CD4-positive, alpha-beta T cell (primary cell): ENCODE results near the gene GTF2A1L. TPM values are rescaled to one million over a fixed set of nuclear protein-coding genes. Genes with fewer than 3 reads are reported as not detected.

Source experiments
- ATAC-seq: fragments of 200-7000 bp; cut with Tn5 transposase; one replicate; pipeline ENCODE4 v1.10.0; 2022; ENCODE audit warnings: mild to moderate bottlenecking; ENCODE audit not compliant: poor library complexity
- CTCF ChIA-PET: fragments of 350-600 bp; sonication (Branson Sonifier 250); formaldehyde crosslinking; loops from one replicate; lab custom pipeline; 2021; ENCODE audit warnings: antibody characterized with exemption, inconsistent platforms; lab: Charles Lee
- POLR2A ChIA-PET: fragments of 350-600 bp; sonication (Branson Sonifier 250); formaldehyde crosslinking; loops from one replicate; lab custom pipeline; 2021; ENCODE audit warnings: antibody characterized with exemption, inconsistent platforms; lab: Charles Lee
- DNase-seq, 14 experiments: peaks; one replicate each; pipeline ENCODE4 v3.0.0-alpha.2; 2013 to 2020; ENCODE audit warnings: mixed read lengths in 2 of 14
- H3K27ac ChIP-seq, 2 donors: one replicate each; pipeline versions ENCODE4 v1.5.1 to v1.7.0; 2013; ENCODE audit warnings: low read length in 2 of 2, low read depth in 1 of 2, mild to moderate bottlenecking in 1 of 2
- H3K27me3 ChIP-seq, 2 experiments: 1 replicate in 1 of 2; 2 replicates in 1 of 2; pipeline versions ENCODE4 v1.6.1 to v1.7.0; 2013; ENCODE audit warnings: low read length in 2 of 2, control low read depth in 1 of 2, mild to moderate bottlenecking in 1 of 2, moderate library complexity in 1 of 2; ENCODE audit not compliant: insufficient read depth in 2 of 2, control insufficient read depth in 1 of 2
- H3K36me3 ChIP-seq: one replicate; pipeline ENCODE4 v1.6.1; 2013; ENCODE audit warnings: low read length, control low read depth; ENCODE audit not compliant: insufficient read depth
- H3K4me1 ChIP-seq: one replicate; pipeline ENCODE4 v1.6.1; 2013; ENCODE audit warnings: low read length, control low read depth; ENCODE audit not compliant: insufficient read depth
- H3K4me3 ChIP-seq: one replicate; pipeline ENCODE4 v1.5.1; 2013; ENCODE audit warnings: mild to moderate bottlenecking, low read length, moderate library complexity
- H3K9me3 ChIP-seq, 2 experiments: 1 replicate in 1 of 2; 2 replicates in 1 of 2; pipeline versions ENCODE4 v1.6.1 to v1.7.0; 2013; ENCODE audit warnings: low read length in 2 of 2, mild to moderate bottlenecking in 2 of 2, control low read depth in 1 of 2, moderate library complexity in 1 of 2; ENCODE audit not compliant: control insufficient read depth in 1 of 2, insufficient read depth in 1 of 2
- H3K27ac Mint-ChIP-seq: one replicate; pipeline ENCODE4 v1.8.0; 2020; ENCODE audit warnings: mixed read lengths
- H3K27me3 Mint-ChIP-seq: one replicate; pipeline ENCODE4 v1.8.0; 2021; ENCODE audit warnings: mixed read lengths
- H3K36me3 Mint-ChIP-seq: one replicate; pipeline ENCODE4 v1.8.0; 2021; ENCODE audit warnings: low read depth, mixed read lengths
- H3K4me1 Mint-ChIP-seq: one replicate; pipeline ENCODE4 v1.8.0; 2021; ENCODE audit warnings: low read depth, mixed read lengths
- H3K4me3 Mint-ChIP-seq: one replicate; pipeline ENCODE4 v1.8.0; 2020; ENCODE audit warnings: mild to moderate bottlenecking, mixed read lengths
- H3K9me3 Mint-ChIP-seq: one replicate; pipeline ENCODE4 v1.8.0; 2020; ENCODE audit warnings: mixed read lengths
- intact Hi-C, 2 experiments: fragments of 100-400 bp; cut with DNase I in 1 of 2; cut with micrococcal nuclease in 1 of 2; formaldehyde crosslinking; loops; one replicate each; pipeline versions ENCODE4 v1.15.1 to v1.9.0; 2023 to 2025; cut with DNase I, micrococcal nuclease
- total RNA-seq, 174 experiments: library from RNA in 2 of 174; stranded (reverse) in 2 of 174; gene quantifications; one replicate each; pipeline ENCODE4 v1.2.3 and lab custom pipeline; 2021 to 2026
- TF ChIP-seq, protein P1 (sequence below): fragments of 200-600 bp; IDR thresholded peaks from one replicate; pipeline ENCODE4 v1.8.0; 2022; ENCODE audit warnings: antibody characterized with exemption, mild to moderate bottlenecking

The GTF2A1L gene
- total RNA-seq, 2 experiments from 2014 or later: not detected

- H3K4me1 ChIP-seq: no peaks in the 10 kb centered on the region
- Mint-ChIP-seq H3K27me3 (peaks cover 24% of the 10 kb centered on the region), H3K27ac (no peak overlapping the region), H3K9me3 (no peaks in the 10 kb centered on the region), H3K36me3 (no peaks in the 10 kb centered on the region), H3K4me3 (no peak overlapping the region), H3K4me1 (no peaks in the 10 kb centered on the region)
- no peak overlapping the region for H3K27ac ChIP-seq
- ChIA-PET CTCF (no interaction called here), POLR2A (no interaction called here)
- intact Hi-C loops: no loop called here
- no peaks in the 10 kb centered on the region for H3K9me3 ChIP-seq
- TF ChIP-seq, protein P1, sequence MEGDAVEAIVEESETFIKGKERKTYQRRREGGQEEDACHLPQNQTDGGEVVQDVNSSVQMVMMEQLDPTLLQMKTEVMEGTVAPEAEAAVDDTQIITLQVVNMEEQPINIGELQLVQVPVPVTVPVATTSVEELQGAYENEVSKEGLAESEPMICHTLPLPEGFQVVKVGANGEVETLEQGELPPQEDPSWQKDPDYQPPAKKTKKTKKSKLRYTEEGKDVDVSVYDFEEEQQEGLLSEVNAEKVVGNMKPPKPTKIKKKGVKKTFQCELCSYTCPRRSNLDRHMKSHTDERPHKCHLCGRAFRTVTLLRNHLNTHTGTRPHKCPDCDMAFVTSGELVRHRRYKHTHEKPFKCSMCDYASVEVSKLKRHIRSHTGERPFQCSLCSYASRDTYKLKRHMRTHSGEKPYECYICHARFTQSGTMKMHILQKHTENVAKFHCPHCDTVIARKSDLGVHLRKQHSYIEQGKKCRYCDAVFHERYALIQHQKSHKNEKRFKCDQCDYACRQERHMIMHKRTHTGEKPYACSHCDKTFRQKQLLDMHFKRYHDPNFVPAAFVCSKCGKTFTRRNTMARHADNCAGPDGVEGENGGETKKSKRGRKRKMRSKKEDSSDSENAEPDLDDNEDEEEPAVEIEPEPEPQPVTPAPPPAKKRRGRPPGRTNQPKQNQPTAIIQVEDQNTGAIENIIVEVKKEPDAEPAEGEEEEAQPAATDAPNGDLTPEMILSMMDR: no peak
- DNase-seq: no peak
- ATAC-seq: no peak
- H3K36me3 ChIP-seq: no peaks in the 10 kb centered on the region
- H3K4me3 ChIP-seq: no peak overlapping the region
- no peaks in the 10 kb centered on the region for H3K27me3 ChIP-seq
These were observed 109.9 kb downstream of the GTF2A1L start for GRCh38 chr2:48727560-48727959.

GRCh38 chr2:48728295-48728694 lies 110.6 kb downstream of the GTF2A1L start:
- no peak overlapping the region for H3K27ac ChIP-seq
- CTCF ChIA-PET: no interaction called here
- H3K4me1 ChIP-seq: no peaks in the 10 kb centered on the region

GRCh38 chr2:48728840-48729239 lies 111.2 kb downstream of the GTF2A1L start:
- ATAC-seq (no peak), DNase-seq (no peak)
- no peaks in the 10 kb centered on the region for H3K27me3 ChIP-seq
- intact Hi-C loops: no loop called here
- Mint-ChIP-seq H3K9me3 (no peaks in the 10 kb centered on the region), H3K27ac (no peak overlapping the region), H3K36me3 (no peaks in the 10 kb centered on the region), H3K4me1 (no peaks in the 10 kb centered on the region), H3K4me3 (no peak overlapping the region), H3K27me3 (peaks cover 24% of the 10 kb centered on the region)
- H3K4me1 ChIP-seq: no peaks in the 10 kb centered on the region
- H3K9me3 ChIP-seq: no peaks in the 10 kb centered on the region
- H3K36me3 ChIP-seq: no peaks in the 10 kb centered on the region
- CTCF ChIA-PET: no interaction called here
- no peak overlapping the region for H3K27ac ChIP-seq
- TF ChIP-seq, protein P1: no peak
- no peak overlapping the region for H3K4me3 ChIP-seq
- POLR2A ChIA-PET: no interaction called here

More at GRCh38 chr2:48728295-48728694, 110.6 kb downstream of the GTF2A1L start:
- H3K9me3 ChIP-seq: no peaks in the 10 kb centered on the region
- H3K27me3 Mint-ChIP-seq: peaks cover 24% of the 10 kb centered on the region
- DNase-seq: no peak
- no peaks in the 10 kb centered on the region for H3K36me3 Mint-ChIP-seq
- ATAC-seq: no peak
- H3K27me3 ChIP-seq: no peaks in the 10 kb centered on the region
- no peaks in the 10 kb centered on the region for H3K36me3 ChIP-seq
- H3K9me3 Mint-ChIP-seq: no peaks in the 10 kb centered on the region
- no peak overlapping the region for H3K4me3 ChIP-seq
- POLR2A ChIA-PET: no interaction called here
- no peak overlapping the region for H3K27ac Mint-ChIP-seq
- no peak overlapping the region for H3K4me3 Mint-ChIP-seq
- H3K4me1 Mint-ChIP-seq: no peaks in the 10 kb centered on the region
- intact Hi-C loops: no loop called here
- TF ChIP-seq, protein P1: no peak

Other genes starting within 250 kb of the GTF2A1L start
- 10 to 100 TPM; 18.7 to 22.8 TPM for gene PPP1R21, start 177.1 kb upstream of the GTF2A1L start, total RNA-seq
- gene STON1, start 87.7 kb upstream of the GTF2A1L start, total RNA-seq: 1 to 10 TPM; 1.3 TPM
- gene LHCGR, start 137.9 kb downstream of the GTF2A1L start, total RNA-seq: not detected